Measurements from ENCODE around the gene MAP2K4.

GRCh38 chr17:12081720-12082119 is 61.0 kb downstream of the MAP2K4 start:
- no peak for TF ChIP-seq EZH2 (IDR thresholded peaks at IDR 0.05)
- TF ChIP-seq, protein P1, sequence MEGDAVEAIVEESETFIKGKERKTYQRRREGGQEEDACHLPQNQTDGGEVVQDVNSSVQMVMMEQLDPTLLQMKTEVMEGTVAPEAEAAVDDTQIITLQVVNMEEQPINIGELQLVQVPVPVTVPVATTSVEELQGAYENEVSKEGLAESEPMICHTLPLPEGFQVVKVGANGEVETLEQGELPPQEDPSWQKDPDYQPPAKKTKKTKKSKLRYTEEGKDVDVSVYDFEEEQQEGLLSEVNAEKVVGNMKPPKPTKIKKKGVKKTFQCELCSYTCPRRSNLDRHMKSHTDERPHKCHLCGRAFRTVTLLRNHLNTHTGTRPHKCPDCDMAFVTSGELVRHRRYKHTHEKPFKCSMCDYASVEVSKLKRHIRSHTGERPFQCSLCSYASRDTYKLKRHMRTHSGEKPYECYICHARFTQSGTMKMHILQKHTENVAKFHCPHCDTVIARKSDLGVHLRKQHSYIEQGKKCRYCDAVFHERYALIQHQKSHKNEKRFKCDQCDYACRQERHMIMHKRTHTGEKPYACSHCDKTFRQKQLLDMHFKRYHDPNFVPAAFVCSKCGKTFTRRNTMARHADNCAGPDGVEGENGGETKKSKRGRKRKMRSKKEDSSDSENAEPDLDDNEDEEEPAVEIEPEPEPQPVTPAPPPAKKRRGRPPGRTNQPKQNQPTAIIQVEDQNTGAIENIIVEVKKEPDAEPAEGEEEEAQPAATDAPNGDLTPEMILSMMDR (IDR thresholded peaks at IDR 0.05): no peak
